AG10803 (cell line): Measurements from ENCODE around the gene L2HGDH.

Experiments
- DNase-seq: peaks from one replicate; pipeline ENCODE4 v3.0.0; 2010; ENCODE audit warnings: low read depth
- H3K4me3 ChIP-seq: 2 replicates; pipeline ENCODE4 v1.5.1; 2011; ENCODE audit warnings: mild to moderate bottlenecking, low read length, control low read depth
- CTCF ChIP-seq: conservative IDR thresholded peaks from 2 replicates; pipeline ENCODE4 v1.5.1; 2011; ENCODE audit warnings: mild to moderate bottlenecking, low read length, control low read depth, inconsistent platforms

The L2HGDH gene

GRCh38 chr14:50340045-50340444 lies 28.0 kb upstream of the L2HGDH start:
- no peak for DNase-seq
- no peak for TF ChIP-seq CTCF
- H3K4me3 ChIP-seq, result no peak overlapping the region

- TF ChIP-seq CTCF, result no peak
- DNase-seq, result no peak
- no peak overlapping the region for H3K4me3 ChIP-seq
These were observed 27.3 kb upstream of the L2HGDH start for GRCh38 chr14:50339178-50339804.

DNA sequence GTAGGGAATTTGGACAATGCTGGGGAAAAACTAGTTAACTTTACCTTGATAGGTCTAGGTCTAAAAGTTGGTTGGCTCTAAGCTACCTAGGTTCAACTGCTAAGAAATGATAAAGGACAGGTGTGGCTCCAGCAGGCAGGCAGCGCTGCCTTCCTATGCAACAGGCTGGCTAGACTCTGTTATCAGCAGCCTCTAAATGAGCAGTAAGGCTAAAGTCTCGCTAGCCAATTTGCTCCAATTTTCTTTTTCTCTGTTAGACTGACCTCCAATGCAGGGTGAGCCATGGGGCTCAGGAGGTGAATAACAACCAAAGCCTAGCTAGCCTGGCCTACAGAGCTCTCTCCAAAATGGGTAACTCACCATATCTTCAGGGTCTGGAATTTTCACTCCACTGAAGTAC lies 26.6 kb upstream of the L2HGDH start:
- H3K4me3 ChIP-seq, result no peak overlapping the region
- TF ChIP-seq CTCF, result no peak
- DNase-seq, result no peak

GRCh38 chr14:50335989-50336824 lies 24.2 kb upstream of the L2HGDH start:
- DNase-seq, result peak; percentile 59
- peak overlapping the region; percentile 29 for H3K4me3 ChIP-seq
- TF ChIP-seq CTCF, result no peak

- no peak overlapping the region for H3K4me3 ChIP-seq
- peak; percentile 59 for DNase-seq
- peak; percentile 25 for TF ChIP-seq CTCF
These were observed 23.4 kb upstream of the L2HGDH start for GRCh38 chr14:50335389-50335788.

GRCh38 chr14:50334211-50334610 lies 22.2 kb upstream of the L2HGDH start:
- no peak overlapping the region for H3K4me3 ChIP-seq
- TF ChIP-seq CTCF, result no peak
- DNase-seq, result no peak

- DNase-seq, result peak; percentile 90
- no peak for TF ChIP-seq CTCF
- no peak overlapping the region for H3K4me3 ChIP-seq
These were observed 21.0 kb upstream of the L2HGDH start for GRCh38 chr14:50333014-50333509.
